Mucosa of gallbladder (tissue), 1 donor: ENCODE data around the gene BEST4. TPM values are rescaled to one million over a fixed set of nuclear protein-coding genes. Genes with fewer than 3 reads are reported as not detected.
"Not testable (repeated sequence)": the region's sequence is repeated elsewhere in the genome, so short reads cannot be mapped to it uniquely, and the experiment has no call there.

Experiments used
- DNase-seq: peaks from one replicate; pipeline ENCODE4 v3.0.0-alpha.2; 2020; ENCODE audit warnings: low spot score
- total RNA-seq: library from RNA; stranded (reverse); gene quantifications from one replicate; pipeline ENCODE4 v1.2.1, GENCODE V29; 2021
- donor health status: DM: no; HTN: no; CAD: no.

The BEST4 gene
- total RNA-seq, 1 donor from 2014 or later, result 0.37 TPM

- DNase-seq, result peak; percentile 73
These were observed 31.8 kb upstream of the BEST4 start for GRCh38 chr1:44819608-44820327.

GRCh38 chr1:44819196-44819607, 31.2 kb upstream of the BEST4 start:
- no peak for DNase-seq

- no peak for DNase-seq
These were observed 30.0 kb upstream of the BEST4 start for GRCh38 chr1:44817771-44818495.

GRCh38 chr1:44817307-44817706, 29.3 kb upstream of the BEST4 start:
- DNase-seq, result no peak

- DNase-seq, result not testable (repeated sequence)
These were observed 28.0 kb upstream of the BEST4 start for GRCh38 chr1:44815926-44816325.

GRCh38 chr1:44812822-44813543, 25.0 kb upstream of the BEST4 start:
- DNase-seq, result no peak

GRCh38 chr1:44811234-44811633, 23.3 kb upstream of the BEST4 start:
- no peak for DNase-seq

- DNase-seq, result not testable (repeated sequence)
These were observed 22.8 kb upstream of the BEST4 start for GRCh38 chr1:44810762-44811105.

- peak; percentile 83 for DNase-seq
These were observed 22.3 kb upstream of the BEST4 start for GRCh38 chr1:44810101-44810761.

- DNase-seq, result peak; percentile 76
These were observed 21.3 kb upstream of the BEST4 start for GRCh38 chr1:44808938-44809917.

- peak; percentile 78 for DNase-seq
These were observed 20.3 kb upstream of the BEST4 start, which contains the start of gene BTBD19 for GRCh38 chr1:44808063-44808937. TSS of gene BTBD19 (plus strand) at chr1:44808523. CDS start at chr1:44808821, 298 bp downstream.

- peak; percentile 96 for DNase-seq
These were observed 19.5 kb upstream of the BEST4 start for GRCh38 chr1:44807364-44808062.

- no peak for DNase-seq
These were observed 18.9 kb upstream of the BEST4 start, which contains the start of gene DYNLT4 for GRCh38 chr1:44806704-44807363. TSS of gene DYNLT4 (minus strand) at chr1:44807351. CDS start at chr1:44806668, 683 bp downstream.

- DNase-seq, result no peak
These were observed 18.2 kb upstream of the BEST4 start for GRCh38 chr1:44806025-44806703.

- DNase-seq, result no peak
These were observed 17.5 kb upstream of the BEST4 start for GRCh38 chr1:44805311-44806024.

GRCh38 chr1:44803312-44804095, 15.5 kb upstream of the BEST4 start:
- DNase-seq, result no peak

GRCh38 chr1:44803062-44803311, 15.0 kb upstream of the BEST4 start:
- DNase-seq, result no peak
